NCI-H187 treated with DMSO at 0.1 percent for 48 hours (cell line): Measurements from ENCODE around the gene FN1.

Experiments
- DNase-seq: peaks from one replicate; lab custom pipeline; 2025; lab: John Stamatoyannopoulos, UW

Gene FN1

DNA sequence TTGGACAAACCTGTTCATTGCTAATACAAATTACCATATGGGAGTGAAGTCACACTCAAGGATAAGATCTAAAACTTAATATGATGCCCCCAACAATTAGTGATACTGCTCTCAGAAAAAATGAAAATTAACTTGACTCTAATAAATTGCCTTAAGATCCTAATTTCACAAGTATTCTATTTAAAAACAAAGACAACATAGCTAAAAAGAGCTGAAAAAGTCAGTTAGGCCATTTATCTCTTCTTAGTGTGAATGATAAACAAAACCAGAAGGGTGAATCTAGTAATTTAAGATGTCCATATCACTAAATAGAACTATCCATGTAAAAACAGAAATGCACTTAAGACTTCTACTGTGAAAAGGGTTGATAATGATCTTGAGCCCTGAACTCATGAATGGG lies 53.4 kb downstream of the FN1 start:
- DNase-seq = no peak

DNA sequence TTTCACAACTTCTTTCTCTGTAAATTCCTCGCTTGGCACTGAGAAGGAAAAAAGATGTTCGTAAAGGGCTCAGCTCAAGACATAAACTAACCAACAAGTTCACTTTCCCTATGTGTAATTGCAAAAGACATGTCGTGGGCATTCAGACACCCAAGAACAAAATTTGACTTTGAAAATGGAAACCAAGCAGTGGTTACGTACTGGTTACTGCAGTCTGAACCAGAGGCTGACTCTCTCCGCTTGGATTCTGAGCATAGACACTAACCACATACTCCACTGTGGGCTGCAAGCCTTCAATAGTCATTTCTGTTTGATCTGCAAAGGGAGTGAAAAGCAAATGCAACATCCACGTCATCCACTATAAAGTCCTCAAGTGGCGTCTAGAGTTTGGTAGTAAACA lies 53.9 kb downstream of the FN1 start:
- DNase-seq = no peak

DNA sequence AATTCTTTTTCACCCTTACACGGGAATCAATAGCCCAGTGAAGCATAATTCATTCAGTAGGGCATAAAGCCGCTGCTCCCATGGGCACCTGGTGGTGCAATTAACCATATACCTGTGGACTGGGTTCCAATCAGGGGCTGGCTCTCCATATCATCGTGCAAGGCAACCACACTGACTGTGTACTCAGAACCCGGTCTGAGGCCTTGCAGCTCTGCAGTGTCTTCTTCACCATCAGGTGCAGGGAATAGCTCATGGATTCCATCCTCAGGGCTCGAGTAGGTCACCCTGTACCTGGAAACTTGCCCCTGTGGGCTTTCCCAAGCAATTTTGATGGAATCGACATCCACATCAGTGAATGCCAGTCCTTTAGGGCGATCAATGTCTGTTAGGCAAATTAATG lies 55.2 kb downstream of the FN1 start:
- DNase-seq = no peak

DNA sequence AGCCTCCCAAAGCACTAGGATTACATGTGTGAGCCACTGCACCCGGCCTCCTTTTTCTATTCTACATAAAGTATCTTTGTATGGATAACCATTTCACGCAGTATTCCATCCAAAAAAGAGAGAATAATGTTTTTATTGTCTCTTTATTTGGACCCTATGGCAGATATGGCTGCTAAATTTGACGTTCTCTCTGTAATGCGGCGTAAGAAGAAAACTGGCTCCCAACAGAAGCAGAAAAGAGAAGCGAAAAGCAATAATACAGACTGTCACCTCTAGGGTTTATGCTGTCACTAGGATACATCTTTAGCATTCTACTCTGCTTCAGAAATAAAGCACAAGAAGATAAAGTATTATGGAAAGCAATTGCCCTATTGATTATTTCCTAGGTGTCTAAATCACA lies 55.9 kb downstream of the FN1 start:
- DNase-seq = no peak

- DNase-seq = no peak
Observed at GRCh38 chr2:215379039-215379438, 56.8 kb downstream of the FN1 start.

- no peak for DNase-seq
Observed at GRCh38 chr2:215378045-215378444, 57.8 kb downstream of the FN1 start.

- DNase-seq = no peak
Observed at GRCh38 chr2:215377283-215377682, 58.6 kb downstream of the FN1 start.

DNA sequence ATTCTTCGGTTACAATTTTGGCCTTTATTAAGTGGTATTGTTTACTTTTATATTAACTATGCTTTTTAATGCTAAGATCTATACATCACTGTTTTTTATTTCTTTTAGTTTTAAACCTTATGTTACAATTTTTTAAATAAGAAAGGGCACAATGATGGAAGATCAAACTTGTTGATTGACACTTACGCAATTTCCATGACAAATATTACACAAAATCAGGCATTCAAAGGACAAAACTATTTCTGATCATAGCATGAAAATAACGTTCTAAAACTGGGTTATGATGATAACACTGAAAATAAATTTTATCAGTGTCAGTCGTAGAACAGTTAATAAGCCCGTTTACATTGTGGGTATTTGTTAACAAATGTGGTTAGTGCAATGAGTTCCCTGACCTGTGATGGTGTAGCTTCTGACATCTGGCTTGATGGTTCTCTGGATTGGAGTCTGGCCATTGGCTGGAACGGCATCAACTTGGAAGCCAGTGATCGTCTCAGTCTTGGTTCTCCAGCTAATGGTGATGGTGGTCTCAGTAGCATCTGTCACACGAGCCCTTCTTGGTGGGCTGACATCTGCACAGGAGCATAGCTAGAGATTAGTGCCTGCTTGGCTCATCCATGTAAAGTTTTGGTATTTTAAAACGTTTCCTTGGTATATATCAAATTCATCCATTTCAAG lies 59.6 kb downstream of the FN1 start:
- no peak for DNase-seq

- no peak for DNase-seq
Observed at GRCh38 chr2:215375467-215375830, 60.4 kb downstream of the FN1 start.

GRCh38 chr2:215374642-215375466 lies 61.0 kb downstream of the FN1 start:
- no peak for DNase-seq

- no peak for DNase-seq
Observed at GRCh38 chr2:215374002-215374401, 61.9 kb downstream of the FN1 start.

- DNase-seq = no peak
Observed at GRCh38 chr2:215372968-215373649, 62.8 kb downstream of the FN1 start.

DNA sequence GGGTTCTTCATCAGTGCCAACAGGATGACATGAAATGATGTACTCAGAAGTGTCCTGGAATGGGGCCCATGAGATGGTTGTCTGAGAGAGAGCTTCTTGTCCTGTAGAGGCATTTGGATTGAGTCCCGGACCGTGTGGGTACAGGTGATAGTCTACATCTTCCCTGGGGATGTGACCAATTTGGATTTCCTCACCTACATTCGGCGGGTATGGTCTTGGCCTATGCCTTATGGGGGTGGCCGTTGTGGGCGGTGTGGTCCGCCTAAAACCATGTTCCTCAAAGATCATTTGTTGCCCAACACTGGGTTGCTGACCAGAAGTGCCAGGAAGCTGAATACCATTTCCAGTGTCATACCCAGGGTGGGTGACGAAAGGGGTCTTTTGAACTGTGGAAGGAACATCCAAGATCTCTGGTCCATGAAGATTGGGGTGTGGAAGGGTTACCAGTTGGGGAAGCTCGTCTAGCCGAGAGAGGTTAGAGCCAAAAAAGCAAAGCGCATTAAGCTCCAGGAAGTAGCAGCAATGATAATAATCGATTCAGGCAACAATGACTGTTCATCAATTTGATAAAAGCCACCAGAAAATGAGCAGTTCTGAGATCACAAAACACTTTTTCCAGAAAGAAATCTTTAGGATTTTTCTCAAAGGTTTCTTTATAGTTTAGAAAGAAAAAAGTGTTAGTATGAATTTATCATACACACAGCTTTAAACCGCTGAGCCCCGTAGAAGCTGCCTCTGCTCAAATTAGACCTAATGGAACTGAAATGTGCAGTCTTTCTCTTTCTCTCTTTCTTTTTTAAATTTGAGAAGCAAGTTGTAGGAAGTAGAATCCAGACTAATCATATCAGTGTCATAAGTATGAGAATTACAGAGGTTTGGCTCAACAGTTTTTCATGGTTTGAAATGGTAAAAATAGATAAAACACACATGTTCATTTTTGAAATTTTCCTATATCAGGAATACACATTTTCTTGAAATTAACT lies 63.7 kb downstream of the FN1 start:
- no peak for DNase-seq

- no peak for DNase-seq
Observed at GRCh38 chr2:215370112-215370965, 65.5 kb downstream of the FN1 start.

- no peak for DNase-seq
Observed at GRCh38 chr2:215369181-215369760, 66.6 kb downstream of the FN1 start.

DNA sequence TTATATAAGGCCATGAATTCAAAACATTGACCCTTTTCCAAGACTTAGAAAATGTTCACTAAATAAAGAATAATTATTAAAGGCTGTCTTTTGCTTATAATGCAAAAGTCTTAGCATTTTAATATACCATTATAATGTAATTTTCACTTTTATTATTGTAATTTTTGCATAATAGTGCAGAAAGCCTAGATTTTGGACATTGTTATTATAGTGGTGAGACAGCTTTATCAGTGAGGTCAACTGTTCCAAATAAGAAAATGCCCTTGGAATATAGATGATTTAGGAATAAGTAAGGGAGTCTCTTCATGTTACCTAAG lies 67.4 kb downstream of the FN1 start:
- DNase-seq = no peak

DNA sequence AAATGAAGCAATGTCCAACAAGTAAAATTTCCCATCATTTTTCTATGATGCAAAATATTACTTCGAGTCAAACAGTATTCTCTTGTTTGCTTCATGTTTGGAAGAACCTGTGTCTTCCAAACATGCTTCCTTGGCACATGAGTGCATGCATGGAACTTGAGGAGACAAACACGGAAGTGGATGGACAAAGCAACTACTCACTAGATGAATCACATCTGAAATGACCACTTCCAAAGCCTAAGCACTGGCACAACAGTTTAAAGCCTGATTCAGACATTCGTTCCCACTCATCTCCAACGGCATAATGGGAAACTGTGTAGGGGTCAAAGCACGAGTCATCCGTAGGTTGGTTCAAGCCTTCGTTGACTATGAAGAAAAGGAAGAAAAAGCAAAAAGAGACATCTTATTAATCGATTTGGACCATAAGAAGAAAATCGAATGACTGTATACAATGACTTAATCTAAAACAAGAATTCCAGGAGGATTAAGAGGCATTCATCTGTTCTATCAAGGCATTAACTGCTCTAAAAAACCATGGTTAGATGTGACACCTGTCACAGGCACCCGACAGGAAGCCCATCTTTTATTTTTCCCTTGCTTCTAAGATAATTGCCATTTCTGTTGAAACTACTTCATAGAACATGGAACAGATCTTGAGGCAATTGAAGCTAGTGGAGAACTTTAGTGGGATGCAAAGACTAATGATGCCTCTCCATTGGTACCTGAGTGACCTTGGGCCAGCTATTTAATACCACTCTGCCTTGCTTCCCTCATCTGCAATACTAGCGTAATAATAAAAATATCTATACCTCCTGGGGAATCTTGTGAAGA lies 68.0 kb downstream of the FN1 start:
- no peak for DNase-seq

- no peak for DNase-seq
Observed at GRCh38 chr2:215366440-215367032, 69.3 kb downstream of the FN1 start.

DNA sequence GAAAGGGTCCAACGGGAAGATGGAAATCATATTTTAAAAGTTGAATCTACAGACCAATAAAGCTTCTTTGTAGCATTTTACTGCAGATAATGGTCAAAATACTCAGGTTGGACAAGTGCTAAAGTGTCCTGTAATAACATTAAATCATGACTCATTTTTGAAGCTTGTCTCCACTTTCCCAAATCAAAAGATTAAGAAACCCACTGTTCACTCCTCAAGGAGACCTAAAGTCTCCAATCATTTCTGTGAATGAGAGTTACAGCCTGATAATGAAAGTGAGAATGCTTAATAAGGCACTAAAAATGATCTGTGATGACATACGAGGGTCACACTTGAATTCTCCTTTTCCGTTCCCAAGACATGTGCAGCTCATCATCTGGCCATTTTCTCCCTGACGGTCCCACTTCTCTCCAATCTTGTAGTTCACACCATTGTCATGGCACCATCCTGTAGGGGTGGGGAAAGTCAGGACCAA lies 70.6 kb downstream of the FN1 start:
- no peak for DNase-seq
